B cell (primary cell): ENCODE data around the gene NFATC1. TPM values are rescaled to one million over a fixed set of nuclear protein-coding genes. Genes with fewer than 3 reads are reported as not detected.

Experiments
- ATAC-seq: fragments of 200-7000 bp; cut with Tn5 transposase; one replicate; pipeline ENCODE4 v1.10.0; 2021; ENCODE audit warnings: low read depth, mild to moderate bottlenecking, moderate number of reproducible peaks, moderate library complexity
- CTCF ChIA-PET: fragments of 350-600 bp; sonication (Branson Sonifier 250); formaldehyde crosslinking; loops from one replicate; lab custom pipeline; 2021; ENCODE audit warnings: antibody characterized with exemption, inconsistent platforms; lab: Charles Lee
- POLR2A ChIA-PET: fragments of 350-600 bp; sonication (Branson Sonifier 250); formaldehyde crosslinking; loops from one replicate; lab custom pipeline; 2021; ENCODE audit warnings: antibody characterized with exemption; lab: Charles Lee
- DNase-seq: peaks from one replicate; pipeline ENCODE4 v3.0.0; 2013
- H2AFZ ChIP-seq: 2 replicates; pipeline ENCODE4 v1.6.1; 2012; ENCODE audit warnings: mild to moderate bottlenecking, low read depth, low read length; ENCODE audit not compliant: insufficient read depth, poor library complexity, severe bottlenecking
- H3K27ac ChIP-seq, 2 donors: 1 replicate in 1 of 2; 2 replicates in 1 of 2; pipeline ENCODE4 v1.5.1; 2012 to 2013; ENCODE audit warnings: low read length in 2 of 2, mild to moderate bottlenecking in 2 of 2, moderate library complexity in 1 of 2
- H3K27me3 ChIP-seq, 4 experiments: fragments of 200-600 bp in 1 of 4; sonication (generic) in 1 of 4; replicated peaks in 1 of 4; 1 replicate in 2 of 4; 2 replicates in 2 of 4; pipeline versions ENCODE4 v1.6.1 to v1.7.0; 2013 to 2016; ENCODE audit warnings: low read length in 3 of 4, mild to moderate bottlenecking in 2 of 4, mixed read lengths in 1 of 4, moderate library complexity in 1 of 4; ENCODE audit not compliant: insufficient read depth in 4 of 4, control insufficient read depth in 3 of 4; ENCODE audit errors: control extremely low read depth in 1 of 4
- H3K36me3 ChIP-seq, 2 experiments: replicated peaks in 1 of 2; 1 replicate in 1 of 2; 2 replicates in 1 of 2; pipeline versions ENCODE4 v1.6.1 to v1.7.1; 2013; ENCODE audit warnings: low read length in 1 of 2; ENCODE audit not compliant: insufficient read depth in 2 of 2, control insufficient read depth in 1 of 2; ENCODE audit errors: control extremely low read depth in 1 of 2, extremely low read depth in 1 of 2
- H3K4me1 ChIP-seq, 2 donors: fragments of 200-600 bp in 1 of 2; sonication (generic) in 1 of 2; 1 replicate in 1 of 2; 2 replicates in 1 of 2; pipeline versions ENCODE4 v1.5.1 to v1.6.1; 2013 to 2017; ENCODE audit warnings: low read length in 2 of 2; ENCODE audit not compliant: control insufficient read depth in 2 of 2, insufficient read depth in 2 of 2
- H3K4me2 ChIP-seq: replicated peaks from 2 replicates; pipeline ENCODE3; 2012; ENCODE audit warnings: mild to moderate bottlenecking, low read depth, low read length; ENCODE audit not compliant: poor library complexity, severe bottlenecking
- H3K4me3 ChIP-seq, 5 experiments: fragments of 200-600 bp in 1 of 5; sonication (generic) in 1 of 5; 1 replicate in 3 of 5; 2 replicates in 2 of 5; pipeline versions ENCODE4 v1.5.1 to v1.7.0; 2011 to 2016; ENCODE audit warnings: low read length in 4 of 5, mild to moderate bottlenecking in 4 of 5, low read depth in 2 of 5, control low read depth in 1 of 5, moderate library complexity in 1 of 5; ENCODE audit not compliant: insufficient read depth in 1 of 5; ENCODE audit errors: control extremely low read depth in 1 of 5, extremely low read depth in 1 of 5
- H3K79me2 ChIP-seq: fragments of 200-600 bp; sonication (generic); one replicate; pipeline ENCODE4 v1.6.0; 2016; ENCODE audit warnings: low read length; ENCODE audit not compliant: control insufficient read depth, insufficient read depth
- H3K9ac ChIP-seq: fragments of 200-600 bp; sonication (generic); 2 replicates; pipeline ENCODE4 v1.6.1; 2017; ENCODE audit warnings: mild to moderate bottlenecking, low read length, moderate library complexity
- H3K9me3 ChIP-seq, 3 donors: one replicate each; pipeline versions ENCODE4 v1.6.1 to v1.7.1; 2013; ENCODE audit warnings: low read length in 2 of 3; ENCODE audit not compliant: control insufficient read depth in 2 of 3, insufficient read depth in 1 of 3; ENCODE audit errors: control extremely low read depth in 1 of 3
- H4K20me1 ChIP-seq: 2 replicates; pipeline ENCODE4 v1.6.0; 2012; ENCODE audit warnings: mild to moderate bottlenecking, low read length; ENCODE audit not compliant: insufficient read depth, control insufficient read depth, poor library complexity, severe bottlenecking
- H3K27ac Mint-ChIP-seq: one replicate; pipeline ENCODE4 v1.8.0; 2021; ENCODE audit warnings: mixed read lengths
- H3K27me3 Mint-ChIP-seq: one replicate; pipeline ENCODE4 v1.8.0; 2021; ENCODE audit warnings: mixed read lengths
- H3K4me1 Mint-ChIP-seq: one replicate; pipeline ENCODE4 v1.8.0; 2021; ENCODE audit warnings: mixed read lengths
- H3K4me3 Mint-ChIP-seq: one replicate; pipeline ENCODE4 v1.8.0; 2021; ENCODE audit warnings: mixed read lengths
- H3K9me3 Mint-ChIP-seq: one replicate; pipeline ENCODE4 v1.8.0; 2022; ENCODE audit warnings: mixed read lengths; ENCODE audit not compliant: insufficient read depth
- EZH2 ChIP-seq: IDR thresholded peaks from 2 replicates; pipeline ENCODE4 v1.6.1; 2012; ENCODE audit warnings: borderline replicate concordance, low read depth, mild to moderate bottlenecking, moderate library complexity, low read length; ENCODE audit not compliant: insufficient read depth, poor library complexity, severe bottlenecking
- WGBS: methylation state at CpG from one replicate; pipeline ENCODE4 v1.1.5; 2013; ENCODE audit warnings: missing lambda C conversion rate; ENCODE audit not compliant: insufficient coverage; 5-methylcytosine and 5-hydroxymethylcytosine counted together
- intact Hi-C: fragments of 100-400 bp; cut with micrococcal nuclease; formaldehyde crosslinking; loops from one replicate; pipeline ENCODE4 v1.10.0; 2022
- polyA plus RNA-seq: library from polyadenylated mRNA; depleted of rRNA; stranded (reverse); fragments of >200 nt; gene quantifications from 2 replicates; pipeline ENCODE4 v1.2.3, GENCODE V29; 2012
- total RNA-seq, 2 donors: library from RNA; stranded (reverse); fragments of 120-200 nt in 1 of 2; gene quantifications; 1 replicate in 1 of 2; 2 replicates in 1 of 2; pipeline versions ENCODE4 v1.2.3 to v1.2.4, GENCODE V29; 2013 to 2022
- TF ChIP-seq, protein P1 (sequence below): fragments of 200-600 bp; IDR thresholded peaks from one replicate; pipeline ENCODE4 v1.8.0; 2022; ENCODE audit warnings: antibody characterized with exemption, mild to moderate bottlenecking

Gene NFATC1
- total and polyA plus RNA-seq, 2 donors (not counting 1 experiment from before 2014, with no cell fraction given) = 32.2 to 108 TPM

DNA sequence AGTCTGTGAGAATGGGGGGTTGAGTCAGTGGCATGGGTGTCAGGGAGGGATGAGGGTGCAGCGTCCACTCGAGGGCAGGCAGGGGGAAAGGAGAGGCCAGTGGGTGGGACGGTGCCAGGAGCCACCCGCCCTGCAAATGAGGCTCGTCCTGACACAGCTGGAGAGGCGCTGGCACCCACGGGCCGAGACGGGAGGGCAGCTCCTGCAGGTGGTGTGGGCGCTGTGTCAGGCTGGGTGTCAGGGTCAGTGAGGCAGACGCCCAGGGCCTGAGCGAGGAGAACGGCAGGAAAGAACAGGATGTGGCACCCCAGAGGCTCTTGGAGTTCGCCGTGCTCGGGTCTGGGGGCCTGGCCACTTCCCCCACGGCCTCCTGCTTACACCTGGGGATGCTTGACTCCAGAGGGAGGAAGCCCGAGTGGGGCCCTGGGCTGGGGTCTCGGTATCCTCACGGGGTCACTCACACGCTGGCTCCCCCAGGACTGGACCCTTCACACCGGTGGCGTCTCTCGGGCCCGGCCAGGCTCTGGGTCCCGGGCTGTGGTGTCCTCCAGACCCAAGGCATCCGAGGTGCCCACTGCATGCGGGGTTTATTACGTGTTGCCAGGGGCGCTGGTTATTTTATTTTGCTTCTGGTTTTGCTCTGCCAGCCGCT lies 153.4 kb downstream of the NFATC1 start:
- Histone ChIP-seq H3K79me2 (no peaks in the 10 kb centered on the region), H4K20me1 (no peaks in the 10 kb centered on the region), H3K27ac (no peak overlapping the region), H3K4me2 (no peak overlapping the region), H3K9ac (no peak overlapping the region), H2AFZ (no peak overlapping the region), H3K4me1 (no peaks in the 10 kb centered on the region), H3K36me3 (no peaks in the 10 kb centered on the region), H3K9me3 (no peaks in the 10 kb centered on the region), H3K4me3 (no peak overlapping the region), H3K27me3 (peaks cover 0 to 2% (median 0%) of the 10 kb centered on the region in 4 experiments)
- DNase-seq (no peak), ATAC-seq (no peak)
- no peaks in the 10 kb centered on the region for H3K4me1 Mint-ChIP-seq
- TF ChIP-seq EZH2 = no peak
- TF ChIP-seq, protein P1, sequence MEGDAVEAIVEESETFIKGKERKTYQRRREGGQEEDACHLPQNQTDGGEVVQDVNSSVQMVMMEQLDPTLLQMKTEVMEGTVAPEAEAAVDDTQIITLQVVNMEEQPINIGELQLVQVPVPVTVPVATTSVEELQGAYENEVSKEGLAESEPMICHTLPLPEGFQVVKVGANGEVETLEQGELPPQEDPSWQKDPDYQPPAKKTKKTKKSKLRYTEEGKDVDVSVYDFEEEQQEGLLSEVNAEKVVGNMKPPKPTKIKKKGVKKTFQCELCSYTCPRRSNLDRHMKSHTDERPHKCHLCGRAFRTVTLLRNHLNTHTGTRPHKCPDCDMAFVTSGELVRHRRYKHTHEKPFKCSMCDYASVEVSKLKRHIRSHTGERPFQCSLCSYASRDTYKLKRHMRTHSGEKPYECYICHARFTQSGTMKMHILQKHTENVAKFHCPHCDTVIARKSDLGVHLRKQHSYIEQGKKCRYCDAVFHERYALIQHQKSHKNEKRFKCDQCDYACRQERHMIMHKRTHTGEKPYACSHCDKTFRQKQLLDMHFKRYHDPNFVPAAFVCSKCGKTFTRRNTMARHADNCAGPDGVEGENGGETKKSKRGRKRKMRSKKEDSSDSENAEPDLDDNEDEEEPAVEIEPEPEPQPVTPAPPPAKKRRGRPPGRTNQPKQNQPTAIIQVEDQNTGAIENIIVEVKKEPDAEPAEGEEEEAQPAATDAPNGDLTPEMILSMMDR = no peak
- CTCF ChIA-PET = no interaction called here
- POLR2A ChIA-PET = no interaction called here
- no peaks in the 10 kb centered on the region for H3K9me3 Mint-ChIP-seq
- WGBS = 88% methylated on average over 31 of the region's 31 CpGs
- H3K27me3 Mint-ChIP-seq = no peaks in the 10 kb centered on the region
- no peak overlapping the region for H3K27ac Mint-ChIP-seq
- intact Hi-C loops = no loop called here
- no peak overlapping the region for H3K4me3 Mint-ChIP-seq

DNA sequence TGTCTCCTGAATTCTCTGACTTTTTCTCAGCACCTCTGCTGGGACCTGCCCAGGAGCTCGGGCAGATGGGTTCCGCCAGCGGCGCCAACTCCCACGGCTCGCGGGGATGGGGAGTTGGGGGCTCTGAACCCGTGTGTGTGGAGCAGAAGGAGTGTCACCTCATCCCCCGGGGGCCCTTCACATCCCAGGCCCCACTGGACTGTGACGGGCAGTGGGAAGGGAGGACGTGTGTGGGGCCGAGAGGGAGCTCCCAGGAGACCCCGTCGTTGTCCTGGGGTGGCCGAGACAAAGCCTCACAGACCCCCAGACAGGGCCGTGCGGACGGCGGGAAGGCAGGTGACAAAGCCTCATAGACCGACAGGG lies 153.9 kb downstream of the NFATC1 start:
- H3K27ac ChIP-seq = no peak overlapping the region
- TF ChIP-seq EZH2 = no peak
- TF ChIP-seq, protein P1 = no peak
- no peak overlapping the region for H3K9ac ChIP-seq
- Mint-ChIP-seq H3K27me3 (no peaks in the 10 kb centered on the region), H3K4me3 (no peak overlapping the region), H3K9me3 (no peaks in the 10 kb centered on the region), H3K4me1 (no peaks in the 10 kb centered on the region), H3K27ac (no peak overlapping the region)
- H2AFZ ChIP-seq = no peak overlapping the region
- no peaks in the 10 kb centered on the region for H3K4me1 ChIP-seq
- no peaks in the 10 kb centered on the region for H3K79me2 ChIP-seq
- H3K27me3 ChIP-seq = peaks cover 0 to 2% (median 0%) of the 10 kb centered on the region in 4 experiments
- no peak overlapping the region for H3K4me2 ChIP-seq
- DNase-seq (no peak), ATAC-seq (no peak)
- H3K4me3 ChIP-seq = no peak overlapping the region
- H4K20me1 ChIP-seq = no peaks in the 10 kb centered on the region
- WGBS = 97% methylated on average over 15 of the region's 20 CpGs
- ChIA-PET POLR2A (no interaction called here), CTCF (no interaction called here)
- no peaks in the 10 kb centered on the region for H3K9me3 ChIP-seq
- intact Hi-C loops = no loop called here
- no peaks in the 10 kb centered on the region for H3K36me3 ChIP-seq
